Sigmoid colon (tissue), 7 donors: ENCODE measurements around the gene SULT6B1. TPM values are rescaled to one million over a fixed set of nuclear protein-coding genes. Genes with fewer than 3 reads are reported as not detected.

Experiments
- DNase-seq: peaks from one replicate; pipeline ENCODE4 v3.0.0-alpha.2; 2019
- H3K27ac ChIP-seq, 4 donors: fragments of 200-600 bp; sonication (generic); one replicate each; pipeline ENCODE4 v1.5.1; 2016 to 2019; ENCODE audit warnings: mild to moderate bottlenecking in 1 of 4
- H3K27me3 ChIP-seq, 3 donors: fragments of 200-600 bp; sonication (generic); one replicate each; pipeline ENCODE4 v1.5.1; 2019; ENCODE audit warnings: mild to moderate bottlenecking in 1 of 3
- H3K36me3 ChIP-seq, 4 donors: fragments of 200-600 bp; sonication (generic); one replicate each; pipeline ENCODE4 v1.5.1; 2016 to 2019
- H3K4me1 ChIP-seq, 4 donors: fragments of 200-600 bp; sonication (generic); one replicate each; pipeline ENCODE4 v1.5.1; 2017 to 2019
- H3K4me3 ChIP-seq, 4 donors: fragments of 200-600 bp; sonication (generic); one replicate each; pipeline ENCODE4 v1.5.1; 2017 to 2019; ENCODE audit warnings: mild to moderate bottlenecking in 2 of 4, moderate library complexity in 1 of 4
- H3K9me3 ChIP-seq, 4 donors: fragments of 200-600 bp in 3 of 4; sonication (generic) in 3 of 4; one replicate each; pipeline versions ENCODE4 v1.5.1 to v1.6.1; 2013 to 2019
- EP300 ChIP-seq, 4 donors: sonication (generic); formaldehyde crosslinking; IDR thresholded peaks; one replicate each; pipeline ENCODE4 v1.6.1; 2017; ENCODE audit warnings: antibody characterized with exemption in 4 of 4
- POLR2A ChIP-seq, 2 donors: fragments of 450-650 bp; IDR thresholded peaks; one replicate each; pipeline ENCODE4 v1.6.1; 2016; ENCODE audit warnings: antibody characterized with exemption in 2 of 2, mild to moderate bottlenecking in 2 of 2, moderate library complexity in 2 of 2
- POLR2AphosphoS5 ChIP-seq, 4 donors: sonication (generic); formaldehyde crosslinking; IDR thresholded peaks; one replicate each; pipeline ENCODE4 v1.6.1; 2017; ENCODE audit warnings: antibody characterized with exemption in 4 of 4
- WGBS, 2 donors: extraction: QIAGEN DNeasy Blood & Tissue Kit; methylation state at CpG; one replicate each; pipeline ENCODE4 v1.1.7; 2013; 5-methylcytosine and 5-hydroxymethylcytosine counted together
- intact Hi-C: fragments of 100-400 bp; cut with DNase I; formaldehyde crosslinking; loops from one replicate; pipeline ENCODE4 v1.15.1; 2023
- polyA plus RNA-seq, 3 donors: library from polyadenylated mRNA; stranded (reverse); fragments of 200-250 nt; gene quantifications; one replicate each; pipeline ENCODE4 v1.2.3, GENCODE V29; 2013
- total RNA-seq, 4 donors: library from RNA; depleted of rRNA; stranded (reverse); fragments of >200 nt; gene quantifications; one replicate each; pipeline ENCODE4 v1.1.0, GENCODE V29; 2016
- TF ChIP-seq, protein P1 (sequence below), 4 experiments: fragments of 450-650 bp in 3 of 4; fragments of 200-600 bp in 1 of 4; IDR thresholded peaks; one replicate each; pipeline ENCODE4 v1.5.1; 2016 to 2019; ENCODE audit warnings: antibody characterized with exemption in 4 of 4, mild to moderate bottlenecking in 3 of 4, moderate library complexity in 2 of 4
- donor health status: healthy with polysubstance abuse.
- donor health status: Bipolar disorder and iron deficiency.
- donor health status: healthy.

SULT6B1 gene
- total and polyA plus RNA-seq, 7 donors: not detected

DNA sequence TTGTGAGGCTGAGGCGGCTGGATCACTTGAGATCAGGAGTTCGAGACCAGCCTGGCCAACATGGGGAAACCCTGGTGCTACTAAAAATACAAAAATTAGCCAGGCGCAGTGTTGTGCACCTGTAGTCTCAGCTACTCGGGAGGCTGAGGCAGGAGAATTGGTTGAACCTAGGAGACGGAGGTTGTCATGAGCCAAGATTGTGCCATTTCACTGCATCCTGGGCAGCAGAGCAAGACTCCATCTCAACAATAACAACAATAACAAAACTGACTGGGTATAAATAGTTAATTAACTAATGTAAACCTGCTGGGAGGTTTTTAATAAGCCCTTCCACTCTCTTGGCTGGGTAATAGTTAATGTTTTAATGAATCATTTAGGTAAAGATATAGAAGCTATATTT, 7.8 kb downstream of the SULT6B1 start:
- H3K27me3 ChIP-seq: no peaks in the 10 kb centered on the region
- H3K27ac ChIP-seq: no peak overlapping the region
- no peak for TF ChIP-seq EP300 (IDR thresholded peaks at IDR 0.05)
- TF ChIP-seq POLR2AphosphoS5 (IDR thresholded peaks at IDR 0.05): no peak
- TF ChIP-seq, protein P1, sequence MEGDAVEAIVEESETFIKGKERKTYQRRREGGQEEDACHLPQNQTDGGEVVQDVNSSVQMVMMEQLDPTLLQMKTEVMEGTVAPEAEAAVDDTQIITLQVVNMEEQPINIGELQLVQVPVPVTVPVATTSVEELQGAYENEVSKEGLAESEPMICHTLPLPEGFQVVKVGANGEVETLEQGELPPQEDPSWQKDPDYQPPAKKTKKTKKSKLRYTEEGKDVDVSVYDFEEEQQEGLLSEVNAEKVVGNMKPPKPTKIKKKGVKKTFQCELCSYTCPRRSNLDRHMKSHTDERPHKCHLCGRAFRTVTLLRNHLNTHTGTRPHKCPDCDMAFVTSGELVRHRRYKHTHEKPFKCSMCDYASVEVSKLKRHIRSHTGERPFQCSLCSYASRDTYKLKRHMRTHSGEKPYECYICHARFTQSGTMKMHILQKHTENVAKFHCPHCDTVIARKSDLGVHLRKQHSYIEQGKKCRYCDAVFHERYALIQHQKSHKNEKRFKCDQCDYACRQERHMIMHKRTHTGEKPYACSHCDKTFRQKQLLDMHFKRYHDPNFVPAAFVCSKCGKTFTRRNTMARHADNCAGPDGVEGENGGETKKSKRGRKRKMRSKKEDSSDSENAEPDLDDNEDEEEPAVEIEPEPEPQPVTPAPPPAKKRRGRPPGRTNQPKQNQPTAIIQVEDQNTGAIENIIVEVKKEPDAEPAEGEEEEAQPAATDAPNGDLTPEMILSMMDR (IDR thresholded peaks at IDR 0.05): no peak
- TF ChIP-seq POLR2A (IDR thresholded peaks at IDR 0.05): no peak
- no peaks in the 10 kb centered on the region for H3K9me3 ChIP-seq
- no peak overlapping the region for H3K4me3 ChIP-seq
- intact Hi-C loops: no loop called here
- DNase-seq: no peak
- WGBS, 2 donors: 93 to 97% methylated on average over 5 of the region's 5 CpGs
- H3K36me3 ChIP-seq: no peaks in the 10 kb centered on the region
- no peaks in the 10 kb centered on the region for H3K4me1 ChIP-seq

DNA sequence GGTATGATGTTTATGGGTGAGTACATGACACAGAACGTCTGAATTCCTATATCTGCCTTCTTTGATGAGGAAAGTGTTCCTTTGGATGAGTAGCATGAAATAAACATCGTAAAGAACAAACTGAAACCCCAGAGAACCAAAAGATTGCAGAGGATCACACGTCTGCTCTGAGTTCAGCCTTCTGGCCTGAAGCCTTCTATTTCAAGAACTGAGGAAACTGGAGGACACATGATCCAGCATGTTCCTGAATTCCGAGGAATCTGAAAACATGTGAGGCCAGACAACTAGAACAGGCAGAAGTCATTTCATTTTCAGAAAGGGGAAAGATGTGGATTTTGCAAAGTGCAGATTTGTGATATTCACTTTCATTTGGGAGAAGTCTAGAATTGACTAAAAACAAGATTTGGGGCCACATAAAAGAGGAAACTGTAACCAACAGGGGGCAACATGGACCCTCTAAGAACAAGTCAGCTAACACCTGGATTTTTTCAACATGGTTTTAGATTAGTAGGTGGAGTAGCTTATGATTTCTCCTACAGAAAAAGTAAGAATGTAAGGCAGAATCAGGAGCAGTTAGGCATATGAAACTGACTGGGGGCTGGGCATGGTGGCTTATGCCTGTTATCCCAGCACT, 8.3 kb downstream of the SULT6B1 start:
- Histone ChIP-seq H3K9me3 (no peaks in the 10 kb centered on the region), H3K36me3 (no peaks in the 10 kb centered on the region), H3K27ac (no peak overlapping the region), H3K4me3 (no peak overlapping the region), H3K27me3 (no peaks in the 10 kb centered on the region), H3K4me1 (no peaks in the 10 kb centered on the region)
- intact Hi-C loops: no loop called here
- 45 to 56% methylated on average over 4 of the region's 4 CpGs for WGBS, 2 donors
- DNase-seq: no peak
- TF ChIP-seq POLR2AphosphoS5 (IDR thresholded peaks at IDR 0.05) (no peak), POLR2A (IDR thresholded peaks at IDR 0.05) (no peak), EP300 (IDR thresholded peaks at IDR 0.05) (no peak)
- TF ChIP-seq, protein P1 (IDR thresholded peaks at IDR 0.05): no peak

DNA sequence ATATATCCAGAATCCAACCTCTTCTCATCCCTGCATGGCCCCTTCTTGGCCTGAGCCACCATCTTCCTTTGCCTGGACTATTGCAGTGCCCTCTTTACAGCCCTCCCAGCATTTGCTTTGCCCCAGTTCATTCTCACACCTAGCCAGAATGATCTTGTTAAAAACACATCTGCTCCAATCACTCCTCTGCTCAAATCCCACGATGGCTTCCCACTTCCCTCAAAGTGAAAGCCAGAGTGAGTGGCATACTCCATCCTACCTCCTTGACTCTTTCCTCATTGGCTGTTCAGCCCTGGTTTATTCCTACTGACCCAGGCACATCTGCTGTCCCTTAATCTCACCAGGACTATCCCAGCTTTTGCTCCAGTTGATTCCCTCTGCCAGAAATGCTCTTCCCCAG, 14.7 kb downstream of the SULT6B1 start:
- H3K27ac ChIP-seq: no peak overlapping the region
- TF ChIP-seq POLR2A (IDR thresholded peaks at IDR 0.05): no peak
- TF ChIP-seq POLR2AphosphoS5 (IDR thresholded peaks at IDR 0.05): no peak
- TF ChIP-seq EP300 (IDR thresholded peaks at IDR 0.05): no peak
- TF ChIP-seq, protein P1 (IDR thresholded peaks at IDR 0.05): no peak
- DNase-seq: no peak
- WGBS, 2 donors: 80% methylated on average over 1 of the region's 1 CpG
- no peak overlapping the region for H3K4me3 ChIP-seq
- no peaks in the 10 kb centered on the region for H3K4me1 ChIP-seq
- H3K27me3 ChIP-seq: no peaks in the 10 kb centered on the region
- no peaks in the 10 kb centered on the region for H3K36me3 ChIP-seq
- intact Hi-C loops: no loop called here
- H3K9me3 ChIP-seq: no peaks in the 10 kb centered on the region

DNA sequence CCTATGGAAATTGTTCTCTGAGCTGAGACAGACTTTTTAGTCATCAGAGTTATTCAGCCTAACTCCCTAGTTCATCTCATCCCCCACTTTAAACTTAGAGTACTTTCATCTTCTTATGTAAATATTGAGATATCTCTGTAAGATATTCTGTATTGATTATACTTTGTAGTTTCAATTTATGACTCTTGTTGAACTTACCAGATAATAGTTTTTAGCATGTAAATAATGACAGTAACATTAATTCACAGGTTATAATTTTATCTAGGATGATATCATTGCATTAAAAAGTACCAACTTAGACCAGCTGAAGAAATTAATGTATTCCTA, 16.9 kb downstream of the SULT6B1 start:
- no peaks in the 10 kb centered on the region for H3K27me3 ChIP-seq
- no peak overlapping the region for H3K4me3 ChIP-seq
- no peaks in the 10 kb centered on the region for H3K9me3 ChIP-seq
- no peak for DNase-seq
- H3K36me3 ChIP-seq: no peaks in the 10 kb centered on the region
- no peaks in the 10 kb centered on the region for H3K4me1 ChIP-seq
- intact Hi-C loops: no loop called here
- TF ChIP-seq EP300 (IDR thresholded peaks at IDR 0.05) (no peak), POLR2AphosphoS5 (IDR thresholded peaks at IDR 0.05) (no peak), POLR2A (IDR thresholded peaks at IDR 0.05) (no peak)
- TF ChIP-seq, protein P1 (IDR thresholded peaks at IDR 0.05): no peak
- no peak overlapping the region for H3K27ac ChIP-seq
